ENCODE measurements around the gene PEX13.
"Not testable (repeated sequence)": the region's sequence is repeated elsewhere in the genome, so short reads cannot be mapped to it uniquely, and the experiment has no call there.

PEX13 gene

GRCh38 chr2:61017556-61018317, at the start of gene PEX13, which contains the start of gene PUS10:
Gene PEX13 (plus strand): TSS chr2:61017720. CDS start chr2:61017760, 40 bp downstream.
Gene PUS10 (minus strand): TSS chr2:61018255. CDS start chr2:61011890, 6,365 bp downstream.
- no peak for FAIRE-seq

- FAIRE-seq, result no peak
These were observed 44.4 kb upstream of the PEX13 start for GRCh38 chr2:60972889-60973656.

- FAIRE-seq, result no peak
These were observed 43.8 kb upstream of the PEX13 start for GRCh38 chr2:60973705-60974104.

GRCh38 chr2:60974652-60975051, 42.9 kb upstream of the PEX13 start:
- no peak for FAIRE-seq

GRCh38 chr2:60976256-60976850, 41.2 kb upstream of the PEX13 start:
- no peak for FAIRE-seq

GRCh38 chr2:60976875-60977561, 40.5 kb upstream of the PEX13 start:
- no peak for FAIRE-seq

- FAIRE-seq, result no peak
These were observed 40.0 kb upstream of the PEX13 start for GRCh38 chr2:60977562-60977895.

- FAIRE-seq, result no peak
These were observed 38.3 kb upstream of the PEX13 start for GRCh38 chr2:60979231-60979630.

GRCh38 chr2:60980071-60980815, 37.3 kb upstream of the PEX13 start:
- no peak for FAIRE-seq

- FAIRE-seq, result not testable (repeated sequence)
These were observed 35.5 kb upstream of the PEX13 start for GRCh38 chr2:60982066-60982465.

GRCh38 chr2:60984720-60985119, 32.8 kb upstream of the PEX13 start:
- no peak for FAIRE-seq

- no peak for FAIRE-seq
These were observed 30.5 kb upstream of the PEX13 start for GRCh38 chr2:60987041-60987440.

GRCh38 chr2:60987656-60988055, 29.9 kb upstream of the PEX13 start:
- FAIRE-seq, result not testable (repeated sequence)

GRCh38 chr2:60989259-60989658, 28.3 kb upstream of the PEX13 start:
- no peak for FAIRE-seq

- FAIRE-seq, result no peak
These were observed 25.9 kb upstream of the PEX13 start for GRCh38 chr2:60991644-60992043.

- FAIRE-seq, result no peak
These were observed 24.5 kb upstream of the PEX13 start for GRCh38 chr2:60992985-60993392.

GRCh38 chr2:60994131-60994530, 23.4 kb upstream of the PEX13 start:
- FAIRE-seq, result no peak

- peak; percentile 98 for FAIRE-seq
These were observed 18.6 kb upstream of the PEX13 start for GRCh38 chr2:60998628-60999545.

- FAIRE-seq, result no peak
These were observed 11.8 kb upstream of the PEX13 start for GRCh38 chr2:61005736-61006135.

- peak; percentile 71 for FAIRE-seq
These were observed 10.9 kb upstream of the PEX13 start for GRCh38 chr2:61006486-61007105.

- FAIRE-seq, result no peak
These were observed 8.2 kb upstream of the PEX13 start for GRCh38 chr2:61009355-61009754.
